ENCODE data around the gene PDE11A.

The PDE11A gene

GRCh38 chr2:177593402-177593801 is 479.2 kb downstream of the PDE11A start:
- intact Hi-C loops (cut with DNase I): no loop called here
- DNase-seq: no peak

- intact Hi-C loops (cut with DNase I): no loop called here
- DNase-seq: no peak
Observed at GRCh38 chr2:177592945-177593344, 479.6 kb downstream of the PDE11A start.

- no peak for DNase-seq
- intact Hi-C loops (cut with DNase I): no loop called here
Observed at GRCh38 chr2:177592397-177592796, 480.2 kb downstream of the PDE11A start.

GRCh38 chr2:177589186-177589585 is 483.4 kb downstream of the PDE11A start:
- no peak for DNase-seq
- intact Hi-C loops (cut with DNase I): no loop called here

- intact Hi-C loops (cut with DNase I): no loop called here
- no peak for DNase-seq
Observed at GRCh38 chr2:177588671-177589070, 483.9 kb downstream of the PDE11A start.

- DNase-seq: no peak
- intact Hi-C loops (cut with DNase I): no loop called here
Observed at GRCh38 chr2:177587371-177587770, 485.2 kb downstream of the PDE11A start.

- intact Hi-C loops (cut with DNase I): no loop called here
- DNase-seq: no peak
Observed at GRCh38 chr2:177586154-177586553, 486.4 kb downstream of the PDE11A start.

GRCh38 chr2:177585234-177585863 is 487.2 kb downstream of the PDE11A start:
- peak in 1 of 10 donors; percentile 74 for DNase-seq
- intact Hi-C loops (cut with DNase I): no loop called here

- no peak for DNase-seq
- intact Hi-C loops (cut with DNase I): no loop called here
Observed at GRCh38 chr2:177584030-177584692, 488.4 kb downstream of the PDE11A start.

- intact Hi-C loops (cut with DNase I): no loop called here
- no peak for DNase-seq
Observed at GRCh38 chr2:177582000-177582399, 490.6 kb downstream of the PDE11A start.

GRCh38 chr2:177579486-177580036 is 493.0 kb downstream of the PDE11A start:
- intact Hi-C loops (cut with DNase I): no loop called here

GRCh38 chr2:177578454-177578853 is 494.1 kb downstream of the PDE11A start:
- DNase-seq: no peak
- intact Hi-C loops (cut with DNase I): no loop called here

More at GRCh38 chr2:177579486-177580036, 493.0 kb downstream of the PDE11A start:
- DNase-seq: no peak

GRCh38 chr2:177577075-177577474 is 495.5 kb downstream of the PDE11A start:
- DNase-seq: no peak
- intact Hi-C loops (cut with DNase I): no loop called here

GRCh38 chr2:177575358-177575757 is 497.2 kb downstream of the PDE11A start:
- DNase-seq: no peak
- intact Hi-C loops (cut with DNase I): no loop called here

- no peak for DNase-seq
- intact Hi-C loops (cut with DNase I): no loop called here
Observed at GRCh38 chr2:177574356-177574755, 498.2 kb downstream of the PDE11A start.

Measured in posterior cingulate gyrus (tissue), 11 donors.